CD4-positive, alpha-beta T cell treated with Interleukin-1 beta for 1 hour (primary cell): ENCODE measurements around the gene NDEL1.

Experiments used
- DNase-seq, 2 donors: peaks; one replicate each; pipeline ENCODE4 v3.0.0-alpha.2; 2020 to 2022

The NDEL1 gene

DNA sequence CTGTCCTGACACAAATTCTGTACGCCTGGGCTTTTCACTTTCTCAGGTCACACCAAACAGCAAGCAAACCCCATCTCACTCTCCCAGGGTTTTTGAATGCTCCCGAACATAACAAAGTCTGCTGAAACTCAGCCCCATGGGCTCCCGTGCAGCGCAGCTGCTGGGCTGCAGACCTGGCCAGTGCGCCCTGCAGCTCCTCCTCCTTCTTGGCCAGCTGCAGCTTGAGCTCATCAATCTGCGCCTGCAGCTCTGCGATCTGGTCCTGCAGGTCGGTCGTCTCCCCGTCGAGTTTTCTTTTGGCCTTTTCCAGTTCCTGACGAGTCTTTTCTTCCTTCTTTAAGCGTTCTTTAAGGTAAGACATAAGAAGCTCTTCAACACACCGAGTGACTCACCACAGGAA, 70.5 kb downstream of the NDEL1 start:
- no peak for DNase-seq

DNA sequence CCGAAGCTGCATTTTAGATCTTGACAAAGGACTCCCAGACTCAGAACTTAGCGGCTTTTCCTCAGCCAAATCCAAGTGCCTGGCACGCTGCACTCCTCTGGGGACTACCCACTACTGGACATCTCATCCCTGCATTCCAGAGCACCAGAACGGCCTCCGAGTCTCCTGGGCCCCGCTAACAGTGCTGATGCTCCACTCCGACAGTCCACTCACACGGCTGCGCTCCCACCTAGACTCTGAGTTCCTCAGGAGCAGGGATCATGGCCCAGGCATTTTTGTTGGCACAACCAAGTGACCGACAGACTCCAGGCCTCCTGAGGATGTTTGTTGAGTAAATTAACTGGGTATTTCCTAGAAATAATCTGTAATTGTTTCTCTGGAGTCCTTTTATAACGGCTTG, 79.1 kb downstream of the NDEL1 start:
- DNase-seq: no peak
